Lower leg skin (tissue), 3 donors: Measurements from ENCODE around the gene PALM3.

ENCODE experiments used
- CTCF ChIP-seq, 3 donors: fragments of 450-650 bp; IDR thresholded peaks; one replicate each; pipeline ENCODE4 v1.5.1; 2016; ENCODE audit warnings: antibody characterized with exemption in 3 of 3, mild to moderate bottlenecking in 3 of 3, moderate library complexity in 2 of 3
- POLR2A ChIP-seq, 2 donors: fragments of 450-650 bp; IDR thresholded peaks; one replicate each; pipeline ENCODE4 v1.6.1; 2016 to 2017; ENCODE audit warnings: antibody characterized with exemption in 2 of 2, mild to moderate bottlenecking in 1 of 2, moderate library complexity in 1 of 2

GRCh38 chr19:14089662-14090508, 28.0 kb upstream of the PALM3 start:
- TF ChIP-seq POLR2A (IDR thresholded peaks at IDR 0.05) (no peak), CTCF (IDR thresholded peaks at IDR 0.05) (no peak)
